Transverse colon (tissue), 4 donors: ENCODE results near the gene MESP1. TPM values are rescaled to one million over a fixed set of nuclear protein-coding genes. Genes with fewer than 3 reads are reported as not detected.

Experiments used
- DNase-seq: peaks from one replicate; pipeline ENCODE4 v3.0.0-alpha.2; 2019
- H3K27ac ChIP-seq, 4 donors: fragments of 200-600 bp; sonication (generic); 2 replicates each; pipeline ENCODE4 v1.5.1; 2016 to 2018; ENCODE audit warnings: inconsistent platforms in 4 of 4
- H3K27me3 ChIP-seq: fragments of 200-600 bp; sonication (generic); 2 replicates; pipeline ENCODE4 v1.5.1; 2017; ENCODE audit warnings: inconsistent platforms
- H3K36me3 ChIP-seq, 4 donors: fragments of 200-600 bp; sonication (generic); 2 replicates each; pipeline ENCODE4 v1.5.1; 2017 to 2019; ENCODE audit warnings: inconsistent platforms in 4 of 4
- H3K4me1 ChIP-seq, 4 donors: fragments of 200-600 bp; sonication (generic); 2 replicates each; pipeline ENCODE4 v1.5.1; 2017 to 2020; ENCODE audit warnings: inconsistent platforms in 4 of 4
- H3K4me3 ChIP-seq, 4 donors: fragments of 200-600 bp; sonication (generic); 1 replicate in 1 of 4; 2 replicates in 3 of 4; pipeline versions ENCODE4 v1.5.1 to v1.6.1; 2017 to 2019; ENCODE audit warnings: inconsistent platforms in 4 of 4
- H3K9me3 ChIP-seq, 2 donors: fragments of 200-600 bp; sonication (generic); 2 replicates each; pipeline ENCODE4 v1.5.1; 2017 to 2019; ENCODE audit warnings: inconsistent platforms in 2 of 2
- CTCF ChIP-seq, 5 experiments: fragments of 200-600 bp in 3 of 5; fragments of 450-650 bp in 2 of 5; sonication (generic) in 3 of 5; IDR thresholded peaks; 1 replicate in 2 of 5; 2 replicates in 3 of 5; pipeline ENCODE4 v1.5.1; 2016 to 2017; ENCODE audit warnings: antibody characterized with exemption in 5 of 5, inconsistent platforms in 3 of 5, mild to moderate bottlenecking in 2 of 5, moderate library complexity in 1 of 5
- EP300 ChIP-seq: sonication (generic); formaldehyde crosslinking; IDR thresholded peaks from one replicate; pipeline ENCODE4 v1.6.1; 2017; ENCODE audit warnings: antibody characterized with exemption, low read depth
- POLR2A ChIP-seq: fragments of 450-650 bp; IDR thresholded peaks from one replicate; pipeline ENCODE4 v1.6.1; 2016; ENCODE audit warnings: antibody characterized with exemption, mild to moderate bottlenecking, moderate library complexity
- POLR2AphosphoS5 ChIP-seq, 3 donors: sonication (generic); formaldehyde crosslinking; IDR thresholded peaks; one replicate each; pipeline ENCODE4 v1.6.1; 2016; ENCODE audit warnings: antibody characterized with exemption in 3 of 3
- WGBS, 2 donors: methylation state at CpG; one replicate each; pipeline ENCODE4 v1.1.5; 2018; ENCODE audit warnings: low coverage in 1 of 2; 5-methylcytosine and 5-hydroxymethylcytosine counted together
- in situ Hi-C, 4 donors: fragments of 200-750 bp; cut with MboI; loops; one replicate each; pipeline versions ENCODE4 v1.15.0 to v1.15.1; 2017; ENCODE audit warnings: low sequenced_read_pairs in 3 of 4, low pct_ligation_motif_present in 1 of 4, low pct_unique_long_range_greater_than_20kb in 1 of 4
- intact Hi-C: fragments of 100-400 bp; cut with DNase I; formaldehyde crosslinking; loops from one replicate; pipeline ENCODE4 v1.15.1; 2023; ENCODE audit warnings: low total_unique reads
- total RNA-seq, 4 donors: library from RNA; depleted of rRNA; stranded (reverse); fragments of >200 nt; gene quantifications; one replicate each; pipeline ENCODE4 v1.1.0, GENCODE V29; 2016

The MESP1 gene, protein sequence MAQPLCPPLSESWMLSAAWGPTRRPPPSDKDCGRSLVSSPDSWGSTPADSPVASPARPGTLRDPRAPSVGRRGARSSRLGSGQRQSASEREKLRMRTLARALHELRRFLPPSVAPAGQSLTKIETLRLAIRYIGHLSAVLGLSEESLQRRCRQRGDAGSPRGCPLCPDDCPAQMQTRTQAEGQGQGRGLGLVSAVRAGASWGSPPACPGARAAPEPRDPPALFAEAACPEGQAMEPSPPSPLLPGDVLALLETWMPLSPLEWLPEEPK
- total RNA-seq: 10 to 100 TPM in 3 of 4 donors, 1 to 10 TPM in 1; 8.6 to 13.5 (median 12.5) TPM

- Histone ChIP-seq H3K36me3 (no peaks in the 10 kb centered on the region), H3K27ac (peak within 1 kb of the TSS; percentile 68 to 86 (median 80)), H3K9me3 (no peaks in the 10 kb centered on the region), H3K4me3 (peak within 1 kb of the TSS; percentile 56 to 73 (median 66)), H3K27me3 (no peaks in the 10 kb centered on the region), H3K4me1 (peaks cover 6 to 30% (median 27%) of the 10 kb centered on the region in 4 donors)
- WGBS, 2 donors: 38% methylated on average over 8 of the region's 114 CpGs; no CpG with 5 or more reads in 1 of the 2 donors
- TF ChIP-seq POLR2A (peak; percentile 50), EP300 (no peak), POLR2AphosphoS5 (IDR thresholded peaks at IDR 0.05) (peak; percentile 57 to 90 (median 70)), CTCF (IDR thresholded peaks at IDR 0.05) (peak; percentile 71 to 97 (median 83))
- DNase-seq: peak; percentile 95
- intact Hi-C loops (loop anchor here (10.0 kb wide), 1 partner anchor 474 kb away; no protein-coding TSS in a partner anchor), in situ Hi-C loops (loop anchor here in 3 of 4 donors (10.0 to 25.0 kb wide), 3 partner anchors 124 to 344 kb away; no protein-coding TSS in a partner anchor)
Observed at GRCh38 chr15:89750560-89751542, at the start of gene MESP1. Gene MESP1, minus strand, starts transcription at chr15:89751249. Its CDS starts 18 bp downstream, at chr15:89751231.

GRCh38 chr15:89799918-89800498 lies 49.0 kb upstream of the MESP1 start:
- Histone ChIP-seq H3K9me3 (no peaks in the 10 kb centered on the region), H3K36me3 (no peaks in the 10 kb centered on the region), H3K27ac (no peak overlapping the region), H3K4me3 (no peak overlapping the region), H3K27me3 (no peaks in the 10 kb centered on the region), H3K4me1 (peaks cover 0 to 3% (median 1%) of the 10 kb centered on the region in 4 donors)
- intact Hi-C loops (no loop called here), in situ Hi-C loops (no loop called here)
- no peak for TF ChIP-seq EP300
- TF ChIP-seq POLR2A: no peak
- TF ChIP-seq CTCF (IDR thresholded peaks at IDR 0.05): no peak
- no peak for TF ChIP-seq POLR2AphosphoS5 (IDR thresholded peaks at IDR 0.05)
- 86 to 87% methylated on average over 1 to 2 of the region's 2 CpGs for WGBS, 2 donors
- DNase-seq: no peak

- intact Hi-C loops: no loop called here
- H3K4me1 ChIP-seq: peaks cover 0 to 10% (median 4%) of the 10 kb centered on the region in 4 donors
- WGBS, 2 donors: 83 to 84% methylated on average over 6 to 20 of the region's 20 CpGs
Observed at GRCh38 chr15:89799011-89799911, 48.2 kb upstream of the MESP1 start.

More at GRCh38 chr15:89799011-89799911, 48.2 kb upstream of the MESP1 start:
- in situ Hi-C loops: no loop called here
- TF ChIP-seq POLR2A (no peak), CTCF (IDR thresholded peaks at IDR 0.05) (no peak), EP300 (no peak), POLR2AphosphoS5 (IDR thresholded peaks at IDR 0.05) (no peak)
- H3K9me3 ChIP-seq: no peaks in the 10 kb centered on the region
- H3K36me3 ChIP-seq: no peaks in the 10 kb centered on the region
- H3K27ac ChIP-seq: no peak overlapping the region
- H3K27me3 ChIP-seq: no peaks in the 10 kb centered on the region
- no peak for DNase-seq
- H3K4me3 ChIP-seq: no peak overlapping the region
